Lung (tissue), 12 donors: ENCODE measurements around the gene TSSK6. TPM values are rescaled to one million over a fixed set of nuclear protein-coding genes. Genes with fewer than 3 reads are reported as not detected.

Experiments used
- ATAC-seq: fragments of 200-7000 bp; cut with Tn5 transposase; one replicate; pipeline ENCODE4 v1.9.1; 2020; ENCODE audit warnings: moderate number of reproducible peaks; ENCODE audit not compliant: insufficient read depth, low FRiP score
- DNase-seq, 3 donors: peaks; one replicate each; pipeline ENCODE4 v3.0.0-alpha.2; 2013 to 2017
- H3K27ac ChIP-seq, 2 donors: one replicate each; pipeline ENCODE4 v1.5.1; 2013; ENCODE audit warnings: mild to moderate bottlenecking in 2 of 2, moderate library complexity in 2 of 2, control low read depth in 1 of 2, inconsistent platforms in 1 of 2, low read depth in 1 of 2, low read length in 1 of 2
- H3K27me3 ChIP-seq, 3 donors: one replicate each; pipeline ENCODE4 v1.5.1; 2013; ENCODE audit warnings: low read length in 2 of 3; ENCODE audit not compliant: control insufficient read depth in 3 of 3, insufficient read depth in 3 of 3
- H3K36me3 ChIP-seq, 4 donors: one replicate each; pipeline ENCODE4 v1.5.1; 2013; ENCODE audit warnings: low read length in 4 of 4, mild to moderate bottlenecking in 1 of 4, moderate library complexity in 1 of 4; ENCODE audit not compliant: control insufficient read depth in 4 of 4, insufficient read depth in 4 of 4
- H3K4me1 ChIP-seq, 5 donors: one replicate each; pipeline ENCODE4 v1.5.1; 2013; ENCODE audit warnings: low read length in 5 of 5, mild to moderate bottlenecking in 2 of 5, moderate library complexity in 1 of 5; ENCODE audit not compliant: control insufficient read depth in 5 of 5, insufficient read depth in 5 of 5
- H3K4me3 ChIP-seq: one replicate; pipeline ENCODE4 v1.5.1; 2013; ENCODE audit warnings: mild to moderate bottlenecking, control low read depth, moderate library complexity
- H3K9ac ChIP-seq, 2 donors: one replicate each; pipeline ENCODE4 v1.5.1; 2013; ENCODE audit warnings: low read length in 2 of 2, control low read depth in 1 of 2; ENCODE audit not compliant: insufficient read depth in 1 of 2
- H3K9me3 ChIP-seq, 4 donors: one replicate each; pipeline ENCODE4 v1.5.1; 2013; ENCODE audit warnings: low read length in 3 of 4, mild to moderate bottlenecking in 1 of 4, moderate library complexity in 1 of 4; ENCODE audit not compliant: control insufficient read depth in 4 of 4, insufficient read depth in 3 of 4
- WGBS, 2 donors: extraction: QIAGEN DNeasy Blood & Tissue Kit; methylation state at CpG; one replicate each; pipeline ENCODE4 v1.1.7; 2013; 5-methylcytosine and 5-hydroxymethylcytosine counted together
- polyA plus RNA-seq, 2 donors: library from polyadenylated mRNA; stranded (reverse); fragments of 200-250 nt; gene quantifications; one replicate each; pipeline ENCODE4 v1.2.1, GENCODE V29; 2013
- total RNA-seq, 2 donors: library from RNA; depleted of rRNA in 1 of 2; stranded (reverse); fragments of >200 nt in 1 of 2; gene quantifications; one replicate each; pipeline ENCODE4 v1.2.1, GENCODE V29; 2014 to 2021
- TF ChIP-seq, protein P1 (sequence below): IDR thresholded peaks from 2 replicates; pipeline ENCODE4 v1.5.1; 2012; ENCODE audit warnings: mild to moderate bottlenecking; ENCODE audit errors: control extremely low read depth, extremely low read depth
- donor health status: control.
- donor health status: control.
- donor health status: Bipolar disorder and iron deficiency.
- donor health status: healthy.
- donor health status: DM: yes; HTN: yes; CAD: no.

The TSSK6 gene
- total and polyA plus RNA-seq, 4 donors: 0.89 to 3.1 (median 2.0) TPM

DNA sequence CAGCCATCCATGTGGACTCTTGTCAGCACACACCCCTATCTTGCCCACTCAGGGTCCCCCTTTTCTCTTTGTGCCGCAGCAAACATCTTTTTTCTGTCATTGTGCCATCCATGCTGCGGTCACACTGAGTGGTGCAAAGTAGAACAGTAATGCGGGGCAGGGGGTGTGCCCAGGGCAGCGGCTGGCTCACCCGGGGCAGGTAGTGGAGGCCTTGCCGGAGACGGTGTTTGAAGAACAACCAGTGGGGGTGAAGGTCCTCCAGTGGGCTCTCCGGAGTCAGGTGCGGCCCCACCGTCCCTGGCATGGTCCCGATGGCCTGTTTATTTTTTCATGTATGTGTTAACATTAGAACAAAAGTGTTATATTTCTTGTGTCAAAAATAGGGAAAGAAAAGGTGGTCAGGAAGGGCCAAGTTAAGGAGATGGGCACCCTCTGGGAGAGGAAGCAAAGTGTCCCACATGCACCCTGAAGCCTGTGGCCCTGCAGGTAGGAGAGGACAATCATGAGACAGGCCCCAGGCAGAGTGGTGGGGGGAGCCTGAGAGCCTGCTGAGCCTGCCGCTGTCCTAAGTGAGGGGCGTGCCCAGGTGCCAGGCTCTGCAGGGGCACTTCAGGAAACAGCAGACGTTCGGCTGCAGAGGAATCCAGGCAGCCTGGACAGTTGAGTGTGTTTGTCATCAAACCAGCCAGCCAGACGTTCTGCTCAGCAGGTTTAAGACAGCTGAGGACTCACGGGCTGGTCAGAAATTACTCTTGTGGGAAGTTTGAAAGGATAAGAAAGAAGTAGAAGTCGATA lies 12.3 kb downstream of the TSSK6 start:
- Histone ChIP-seq H3K4me1 (no peaks in the 10 kb centered on the region), H3K27ac (no peak overlapping the region), H3K4me3 (no peak overlapping the region), H3K27me3 (no peaks in the 10 kb centered on the region), H3K36me3 (peaks cover 13 to 81% (median 44%) of the 10 kb centered on the region in 4 donors), H3K9me3 (no peaks in the 10 kb centered on the region), H3K9ac (no peak overlapping the region)
- DNase-seq (peak in 1 of 3 donors; percentile 46), ATAC-seq (peak; percentile 49)
- TF ChIP-seq, protein P1, sequence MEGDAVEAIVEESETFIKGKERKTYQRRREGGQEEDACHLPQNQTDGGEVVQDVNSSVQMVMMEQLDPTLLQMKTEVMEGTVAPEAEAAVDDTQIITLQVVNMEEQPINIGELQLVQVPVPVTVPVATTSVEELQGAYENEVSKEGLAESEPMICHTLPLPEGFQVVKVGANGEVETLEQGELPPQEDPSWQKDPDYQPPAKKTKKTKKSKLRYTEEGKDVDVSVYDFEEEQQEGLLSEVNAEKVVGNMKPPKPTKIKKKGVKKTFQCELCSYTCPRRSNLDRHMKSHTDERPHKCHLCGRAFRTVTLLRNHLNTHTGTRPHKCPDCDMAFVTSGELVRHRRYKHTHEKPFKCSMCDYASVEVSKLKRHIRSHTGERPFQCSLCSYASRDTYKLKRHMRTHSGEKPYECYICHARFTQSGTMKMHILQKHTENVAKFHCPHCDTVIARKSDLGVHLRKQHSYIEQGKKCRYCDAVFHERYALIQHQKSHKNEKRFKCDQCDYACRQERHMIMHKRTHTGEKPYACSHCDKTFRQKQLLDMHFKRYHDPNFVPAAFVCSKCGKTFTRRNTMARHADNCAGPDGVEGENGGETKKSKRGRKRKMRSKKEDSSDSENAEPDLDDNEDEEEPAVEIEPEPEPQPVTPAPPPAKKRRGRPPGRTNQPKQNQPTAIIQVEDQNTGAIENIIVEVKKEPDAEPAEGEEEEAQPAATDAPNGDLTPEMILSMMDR: no peak
- 76 to 89% methylated on average over 18 of the region's 18 CpGs for WGBS, 2 donors

- TF ChIP-seq, protein P1: no peak
- no peak overlapping the region for H3K9ac ChIP-seq
- H3K27me3 ChIP-seq: no peaks in the 10 kb centered on the region
- no peaks in the 10 kb centered on the region for H3K4me1 ChIP-seq
- peaks cover 13 to 85% (median 40%) of the 10 kb centered on the region in 4 donors for H3K36me3 ChIP-seq
- ATAC-seq (no peak), DNase-seq (no peak)
- no peaks in the 10 kb centered on the region for H3K9me3 ChIP-seq
- H3K27ac ChIP-seq: no peak overlapping the region
- 96 to 97% methylated on average over 19 of the region's 19 CpGs for WGBS, 2 donors
- no peak overlapping the region for H3K4me3 ChIP-seq
Measured at GRCh38 chr19:19502281-19502680, 13.1 kb downstream of the TSSK6 start.

GRCh38 chr19:19501798-19502197 lies 13.6 kb downstream of the TSSK6 start:
- Histone ChIP-seq H3K9ac (no peak overlapping the region), H3K9me3 (no peaks in the 10 kb centered on the region), H3K27ac (no peak overlapping the region), H3K36me3 (peaks cover 13 to 88% (median 40%) of the 10 kb centered on the region in 4 donors), H3K4me3 (no peak overlapping the region), H3K4me1 (no peaks in the 10 kb centered on the region), H3K27me3 (no peaks in the 10 kb centered on the region)
- WGBS, 2 donors: 96 to 98% methylated on average over 22 to 26 of the region's 26 CpGs
- DNase-seq (no peak), ATAC-seq (no peak)
- TF ChIP-seq, protein P1: no peak
